ENCODE results near the gene MRPL48. TPM values are rescaled to one million over a fixed set of nuclear protein-coding genes. Genes with fewer than 3 reads are reported as not detected.

The MRPL48 gene
- total RNA-seq, 1 experiment from 2014 or later: 66.8 TPM

DNA sequence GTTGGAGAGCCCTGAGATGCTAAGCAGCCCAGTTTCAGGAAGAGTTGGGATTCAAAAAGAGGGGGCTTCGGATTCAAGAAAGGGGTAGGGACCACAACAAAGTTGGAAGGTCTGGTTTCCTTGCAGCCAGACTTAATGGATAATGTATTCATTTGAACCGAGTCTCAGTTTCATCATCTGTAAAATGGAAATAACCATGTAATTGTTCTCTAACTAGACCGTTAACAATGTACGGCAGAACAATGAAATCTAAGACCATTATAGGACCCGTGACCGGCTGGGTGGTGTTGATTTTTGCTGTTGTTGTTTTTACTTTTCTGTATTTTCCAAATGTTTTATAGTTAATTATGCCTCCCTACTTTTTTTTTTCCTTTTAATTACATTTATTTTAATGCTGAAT lies 6.4 kb upstream of the MRPL48 start (continued):
- TF ChIP-seq RAD21 (IDR thresholded peaks at IDR 0.05; ENCODE audit: low read depth): no peak
- TF ChIP-seq CBX3 (IDR thresholded peaks at IDR 0.05; ENCODE audit: low read depth): no peak
- TF ChIP-seq CEBPB (IDR thresholded peaks at IDR 0.05; ENCODE audit: low read depth): no peak
- no peak for TF ChIP-seq MAX (IDR thresholded peaks at IDR 0.05)
- TF ChIP-seq EZH2phosphoT487 (IDR thresholded peaks at IDR 0.05; ENCODE audit: borderline replicate concordance): no peak
- TF ChIP-seq, protein P1, sequence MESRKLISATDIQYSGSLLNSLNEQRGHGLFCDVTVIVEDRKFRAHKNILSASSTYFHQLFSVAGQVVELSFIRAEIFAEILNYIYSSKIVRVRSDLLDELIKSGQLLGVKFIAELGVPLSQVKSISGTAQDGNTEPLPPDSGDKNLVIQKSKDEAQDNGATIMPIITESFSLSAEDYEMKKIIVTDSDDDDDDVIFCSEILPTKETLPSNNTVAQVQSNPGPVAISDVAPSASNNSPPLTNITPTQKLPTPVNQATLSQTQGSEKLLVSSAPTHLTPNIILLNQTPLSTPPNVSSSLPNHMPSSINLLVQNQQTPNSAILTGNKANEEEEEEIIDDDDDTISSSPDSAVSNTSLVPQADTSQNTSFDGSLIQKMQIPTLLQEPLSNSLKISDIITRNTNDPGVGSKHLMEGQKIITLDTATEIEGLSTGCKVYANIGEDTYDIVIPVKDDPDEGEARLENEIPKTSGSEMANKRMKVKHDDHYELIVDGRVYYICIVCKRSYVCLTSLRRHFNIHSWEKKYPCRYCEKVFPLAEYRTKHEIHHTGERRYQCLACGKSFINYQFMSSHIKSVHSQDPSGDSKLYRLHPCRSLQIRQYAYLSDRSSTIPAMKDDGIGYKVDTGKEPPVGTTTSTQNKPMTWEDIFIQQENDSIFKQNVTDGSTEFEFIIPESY (IDR thresholded peaks at IDR 0.05; ENCODE audit: extremely low read depth, insufficient replicate concordance, low read length): no peak
- TF ChIP-seq TCF7L2 (IDR thresholded peaks at IDR 0.05; ENCODE audit: borderline replicate concordance, extremely low read depth, insufficient read depth, insufficient read length): no peak

- H3K4me2 ChIP-seq (ENCODE audit: low read length): no peak overlapping the region
- peaks cover under 1% of the 10 kb centered on the region; the same call in 1 of the 2 replicates for H3K79me2 ChIP-seq (ENCODE audit: insufficient read depth, low read length)
- no peaks in the 10 kb centered on the region for H3K36me3 ChIP-seq (ENCODE audit: control insufficient read depth in 1 of 2, insufficient read depth in 2 of 2, low read length in 2 of 2)
- no peaks in the 10 kb centered on the region for H4K20me1 ChIP-seq (ENCODE audit: insufficient read depth)
- H3K27ac ChIP-seq (ENCODE audit: low read depth, low read length): no peak overlapping the region
- ChIA-PET POLR2A (interaction anchor here (1.1 to 2.8 kb wide), 2 partner anchors 22 to 23 kb away, joined by 4 to 14 read pairs; partner anchors contain the start of gene RAB6A), RAD21 (ENCODE audit: low non-redundant PET in 1 of 2, low total read pairs in 2 of 2, uncharacterized antibody in 2 of 2, unreplicated experiment in 2 of 2) (no interaction called here), CTCF (no interaction called here)
- H2AFZ ChIP-seq (ENCODE audit: low read depth, low read length, poor library complexity, severe bottlenecking): no peak overlapping the region
- BruUV-seq (replicated peaks): no TSS peak
- H3K9me3 ChIP-seq (ENCODE audit: control insufficient read depth in 1 of 2, insufficient read depth in 1 of 2, low read depth in 1 of 2, low read length in 2 of 2): no peaks in the 10 kb centered on the region
- DNase-seq (ENCODE audit: low read depth, low spot score): no peak
- no peak overlapping the region for H3K9ac ChIP-seq (ENCODE audit: low read length)
- intact Hi-C loops (cut with micrococcal nuclease): no loop called here
- no peak for ATAC-seq
- TF ChIP-seq ZFX (IDR thresholded peaks at IDR 0.05): no peak
- TF ChIP-seq REST (IDR thresholded peaks at IDR 0.05; ENCODE audit: low read depth): no peak
- TF ChIP-seq JUND (IDR thresholded peaks at IDR 0.05): no peak
- no peak for TF ChIP-seq EGR1 (IDR thresholded peaks at IDR 0.05; ENCODE audit: low read depth)
- H3K4me3 ChIP-seq (replicated peaks in 1 of 2; ENCODE audit: low read depth in 1 of 2, low read length in 2 of 2): no peak overlapping the region
- peaks cover 23 to 33% of the 10 kb centered on the region in 2 experiments for H3K4me1 ChIP-seq (ENCODE audit: control insufficient read depth in 1 of 2, insufficient read depth in 2 of 2, low read length in 2 of 2)
- H3K9me2 ChIP-seq (ENCODE audit: insufficient read depth): no peaks in the 10 kb centered on the region
- H3K27me3 ChIP-seq (ENCODE audit: insufficient read depth, low read length): no peaks in the 10 kb centered on the region
These were observed 4.1 kb upstream of the MRPL48 start for GRCh38 chr11:73783483-73784020.
